ENCODE measurements around the gene TSHZ1. TPM values are rescaled to one million over a fixed set of nuclear protein-coding genes. Genes with fewer than 3 reads are reported as not detected.

The TSHZ1 gene
- total RNA-seq, 3 donors from 2014 or later = 22.7 to 66.6 (median 36.9) TPM

DNA sequence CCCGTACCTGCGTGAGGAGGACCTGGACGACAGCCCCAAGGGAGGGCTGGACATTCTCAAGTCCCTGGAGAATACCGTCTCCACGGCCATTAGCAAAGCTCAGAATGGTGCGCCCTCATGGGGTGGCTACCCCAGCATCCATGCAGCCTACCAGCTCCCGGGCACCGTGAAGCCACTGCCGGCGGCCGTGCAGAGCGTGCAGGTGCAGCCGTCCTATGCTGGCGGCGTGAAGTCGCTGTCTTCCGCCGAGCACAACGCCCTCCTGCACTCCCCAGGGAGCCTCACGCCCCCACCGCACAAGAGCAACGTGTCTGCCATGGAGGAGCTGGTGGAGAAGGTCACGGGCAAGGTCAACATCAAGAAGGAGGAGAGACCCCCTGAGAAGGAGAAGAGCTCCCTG, 76.4 kb downstream of the TSHZ1 start:
- Histone ChIP-seq H3K9me3 (no peaks in the 10 kb centered on the region), H3K36me3 (ENCODE audit: low read depth) (no peaks in the 10 kb centered on the region)
- ATAC-seq = no peak

DNA sequence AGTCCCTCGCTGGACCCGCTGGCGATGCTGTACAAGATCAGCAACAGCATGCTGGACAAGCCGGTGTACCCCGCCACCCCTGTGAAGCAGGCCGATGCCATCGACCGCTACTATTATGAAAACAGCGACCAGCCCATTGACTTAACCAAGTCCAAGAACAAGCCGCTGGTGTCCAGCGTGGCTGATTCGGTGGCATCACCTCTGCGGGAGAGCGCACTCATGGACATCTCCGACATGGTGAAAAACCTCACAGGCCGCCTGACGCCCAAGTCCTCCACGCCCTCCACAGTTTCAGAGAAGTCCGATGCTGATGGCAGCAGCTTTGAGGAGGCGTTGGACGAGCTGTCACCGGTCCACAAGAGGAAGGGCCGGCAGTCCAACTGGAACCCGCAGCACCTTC, 77.1 kb downstream of the TSHZ1 start:
- DNase-seq (no peak), ATAC-seq (no peak)
- Histone ChIP-seq H3K4me1 (ENCODE audit: low read depth) (no peaks in the 10 kb centered on the region), H3K36me3 (ENCODE audit: low read depth) (no peaks in the 10 kb centered on the region), H3K9me3 (no peaks in the 10 kb centered on the region), H3K4me3 (no peak overlapping the region)
- TF ChIP-seq, protein P1, sequence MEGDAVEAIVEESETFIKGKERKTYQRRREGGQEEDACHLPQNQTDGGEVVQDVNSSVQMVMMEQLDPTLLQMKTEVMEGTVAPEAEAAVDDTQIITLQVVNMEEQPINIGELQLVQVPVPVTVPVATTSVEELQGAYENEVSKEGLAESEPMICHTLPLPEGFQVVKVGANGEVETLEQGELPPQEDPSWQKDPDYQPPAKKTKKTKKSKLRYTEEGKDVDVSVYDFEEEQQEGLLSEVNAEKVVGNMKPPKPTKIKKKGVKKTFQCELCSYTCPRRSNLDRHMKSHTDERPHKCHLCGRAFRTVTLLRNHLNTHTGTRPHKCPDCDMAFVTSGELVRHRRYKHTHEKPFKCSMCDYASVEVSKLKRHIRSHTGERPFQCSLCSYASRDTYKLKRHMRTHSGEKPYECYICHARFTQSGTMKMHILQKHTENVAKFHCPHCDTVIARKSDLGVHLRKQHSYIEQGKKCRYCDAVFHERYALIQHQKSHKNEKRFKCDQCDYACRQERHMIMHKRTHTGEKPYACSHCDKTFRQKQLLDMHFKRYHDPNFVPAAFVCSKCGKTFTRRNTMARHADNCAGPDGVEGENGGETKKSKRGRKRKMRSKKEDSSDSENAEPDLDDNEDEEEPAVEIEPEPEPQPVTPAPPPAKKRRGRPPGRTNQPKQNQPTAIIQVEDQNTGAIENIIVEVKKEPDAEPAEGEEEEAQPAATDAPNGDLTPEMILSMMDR (IDR thresholded peaks at IDR 0.05) = no peak
- intact Hi-C loops (cut with DNase I, micrococcal nuclease) = no loop called here

More for the DNA sequence above, 76.4 kb downstream of the TSHZ1 start:
- DNase-seq = no peak
- Histone ChIP-seq H3K4me1 (ENCODE audit: low read depth) (no peaks in the 10 kb centered on the region), H3K4me3 (no peak overlapping the region)
- intact Hi-C loops (cut with DNase I, micrococcal nuclease) = no loop called here
- TF ChIP-seq, protein P1 (IDR thresholded peaks at IDR 0.05) = no peak

DNA sequence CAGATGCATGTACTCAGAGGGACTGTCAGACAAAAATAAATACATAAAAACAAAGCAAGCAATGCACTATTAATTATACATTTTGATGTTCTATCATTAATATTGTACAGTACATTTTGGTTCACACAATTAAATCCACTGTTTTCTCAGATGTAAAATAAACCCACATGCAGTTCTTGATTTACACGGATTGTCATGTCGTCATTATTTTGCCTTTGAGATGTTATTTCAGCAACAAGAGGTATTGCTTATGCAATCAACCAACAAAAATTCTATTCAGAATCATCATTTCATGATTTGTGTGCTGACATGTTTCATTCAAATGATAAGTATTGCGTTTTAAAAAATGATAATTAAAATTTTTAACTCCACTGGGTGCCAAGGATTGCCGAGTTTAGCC, 79.2 kb downstream of the TSHZ1 start:
- Histone ChIP-seq H3K4me1 (ENCODE audit: low read depth) (no peaks in the 10 kb centered on the region), H3K4me3 (no peak overlapping the region), H3K36me3 (ENCODE audit: low read depth) (no peaks in the 10 kb centered on the region), H3K9me3 (no peaks in the 10 kb centered on the region)
- DNase-seq = no peak
- intact Hi-C loops (cut with DNase I, micrococcal nuclease) = no loop called here
- ATAC-seq = no peak
- TF ChIP-seq, protein P1 (IDR thresholded peaks at IDR 0.05) = no peak

GRCh38 chr18:75290737-75291358, 80.3 kb downstream of the TSHZ1 start:
- Histone ChIP-seq H3K4me3 (no peak overlapping the region), H3K36me3 (ENCODE audit: low read depth) (no peaks in the 10 kb centered on the region), H3K4me1 (ENCODE audit: low read depth) (no peaks in the 10 kb centered on the region), H3K9me3 (no peaks in the 10 kb centered on the region)
- intact Hi-C loops (cut with DNase I, micrococcal nuclease) = no loop called here
- ATAC-seq (no peak), DNase-seq (no peak)
- TF ChIP-seq, protein P1 (IDR thresholded peaks at IDR 0.05) = no peak

DNA sequence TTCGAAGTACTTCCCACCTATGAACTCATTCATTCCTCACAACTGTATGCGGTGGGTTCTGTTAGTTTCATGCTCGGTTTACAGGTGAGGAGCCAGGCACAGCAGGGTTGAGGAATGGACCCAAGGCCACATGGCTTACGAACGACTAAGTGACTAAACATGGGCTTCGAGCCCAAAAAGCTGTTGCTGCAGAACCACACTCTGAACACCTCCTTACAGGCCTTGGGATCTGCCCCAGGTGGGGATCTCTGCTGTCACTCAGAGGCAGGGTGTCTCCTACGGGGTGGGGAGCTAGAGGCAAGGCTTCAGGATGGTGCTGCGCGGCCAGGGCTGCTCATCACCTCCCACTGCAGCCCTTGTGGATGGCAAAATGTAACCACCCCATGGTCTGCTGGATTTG, 80.9 kb downstream of the TSHZ1 start:
- intact Hi-C loops (cut with DNase I, micrococcal nuclease) = no loop called here
- TF ChIP-seq, protein P1 (IDR thresholded peaks at IDR 0.05) = no peak

DNA sequence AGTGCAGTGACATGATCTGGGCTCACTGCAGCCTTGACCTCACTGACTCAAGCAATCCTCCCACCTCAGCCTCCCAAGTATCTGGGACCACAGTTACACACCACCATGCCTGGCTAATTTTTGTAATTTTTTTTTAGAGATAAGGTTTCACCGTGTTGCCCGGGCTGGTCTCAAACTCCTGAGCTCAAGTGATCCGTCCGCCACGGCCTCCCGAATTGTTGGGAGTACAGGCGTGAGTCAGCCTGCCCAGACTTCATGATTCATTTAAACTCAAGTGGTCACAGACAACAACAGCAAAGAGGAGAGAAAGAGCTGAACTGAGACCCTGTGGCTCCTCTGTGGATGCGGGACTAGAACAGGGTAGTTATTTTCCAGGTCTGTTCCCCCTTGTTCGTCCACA, 83.0 kb downstream of the TSHZ1 start:
- H3K36me3 ChIP-seq (ENCODE audit: low read depth) = no peaks in the 10 kb centered on the region
- TF ChIP-seq, protein P1 (IDR thresholded peaks at IDR 0.05) = no peak
- DNase-seq (no peak), ATAC-seq (no peak)
- no peaks in the 10 kb centered on the region for H3K4me1 ChIP-seq (ENCODE audit: low read depth)
- intact Hi-C loops (cut with DNase I, micrococcal nuclease) = no loop called here
- no peaks in the 10 kb centered on the region for H3K9me3 ChIP-seq
- no peak overlapping the region for H3K4me3 ChIP-seq

More for the DNA sequence above, 80.9 kb downstream of the TSHZ1 start:
- ATAC-seq (no peak), DNase-seq (no peak)
- Histone ChIP-seq H3K36me3 (ENCODE audit: low read depth) (no peaks in the 10 kb centered on the region), H3K4me1 (ENCODE audit: low read depth) (no peaks in the 10 kb centered on the region), H3K4me3 (no peak overlapping the region), H3K9me3 (no peaks in the 10 kb centered on the region)

Data from mucosa of descending colon (tissue), 3 donors.